Activated CD4-positive, CD25-positive, alpha-beta regulatory T cell (primary cell): ENCODE data around the gene OR2AG2.
"Not testable (repeated sequence)": the region's sequence is repeated elsewhere in the genome, so short reads cannot be mapped to it uniquely, and the experiment has no call there.

Experiments used
- DNase-seq, 4 experiments: peaks; one replicate each; lab custom pipeline; 2025; lab: John Stamatoyannopoulos, UW

Gene OR2AG2, protein sequence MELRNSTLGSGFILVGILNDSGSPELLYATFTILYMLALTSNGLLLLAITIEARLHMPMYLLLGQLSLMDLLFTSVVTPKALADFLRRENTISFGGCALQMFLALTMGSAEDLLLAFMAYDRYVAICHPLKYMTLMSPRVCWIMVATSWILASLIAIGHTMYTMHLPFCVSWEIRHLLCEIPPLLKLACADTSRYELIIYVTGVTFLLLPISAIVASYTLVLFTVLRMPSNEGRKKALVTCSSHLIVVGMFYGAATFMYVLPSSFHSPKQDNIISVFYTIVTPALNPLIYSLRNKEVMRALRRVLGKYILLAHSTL

DNA sequence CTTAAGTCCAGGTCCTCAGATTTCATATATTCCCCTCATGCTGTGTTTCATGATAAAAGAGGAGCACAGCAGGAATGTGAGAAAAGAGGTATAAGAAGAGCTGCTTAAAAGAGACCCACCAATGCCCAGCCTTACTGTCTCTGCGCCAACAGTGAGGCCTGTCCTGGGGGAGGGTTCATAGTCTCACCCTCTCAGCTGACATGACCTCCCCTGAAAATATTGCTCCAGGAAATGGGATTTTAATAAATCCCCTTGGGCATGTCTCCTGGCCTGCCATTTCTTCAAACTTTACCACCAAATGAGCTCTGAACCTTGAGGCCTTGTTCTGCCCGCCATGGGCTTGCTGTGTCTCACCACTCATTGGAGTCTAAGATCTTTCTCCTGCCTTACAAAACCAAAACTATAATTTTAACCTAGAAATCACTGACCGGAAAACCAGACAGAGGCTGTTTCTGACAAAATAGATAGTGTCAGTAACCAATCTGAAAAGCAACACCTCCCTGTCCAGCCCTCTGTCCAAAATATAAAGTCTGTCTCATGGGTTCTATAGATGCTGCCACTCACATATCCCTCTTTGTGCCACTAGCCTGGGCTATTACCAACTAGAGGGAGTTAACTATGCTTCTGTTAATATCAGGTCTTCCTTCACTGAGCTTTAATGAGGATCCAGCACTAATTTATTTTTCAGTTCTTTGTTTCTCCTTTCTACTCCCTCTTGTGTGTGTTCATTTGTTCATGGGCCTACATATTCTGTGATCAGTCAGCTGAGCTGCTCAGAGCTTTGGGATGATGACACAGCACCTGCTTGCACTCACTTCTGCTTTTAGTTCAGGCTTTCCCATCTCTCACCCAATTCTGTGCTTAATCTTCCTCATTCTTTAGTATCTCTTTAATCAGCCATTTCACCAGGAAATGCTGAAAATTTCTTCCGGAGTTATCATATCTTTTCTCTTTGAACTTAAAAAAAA, at the start of gene OR2AG2:
Gene OR2AG2, minus strand, starts transcription at position 51 of the 968 bp plus-strand sequence. CDS start 3,019 bp downstream, outside the sequence.
- no peak for DNase-seq

DNA sequence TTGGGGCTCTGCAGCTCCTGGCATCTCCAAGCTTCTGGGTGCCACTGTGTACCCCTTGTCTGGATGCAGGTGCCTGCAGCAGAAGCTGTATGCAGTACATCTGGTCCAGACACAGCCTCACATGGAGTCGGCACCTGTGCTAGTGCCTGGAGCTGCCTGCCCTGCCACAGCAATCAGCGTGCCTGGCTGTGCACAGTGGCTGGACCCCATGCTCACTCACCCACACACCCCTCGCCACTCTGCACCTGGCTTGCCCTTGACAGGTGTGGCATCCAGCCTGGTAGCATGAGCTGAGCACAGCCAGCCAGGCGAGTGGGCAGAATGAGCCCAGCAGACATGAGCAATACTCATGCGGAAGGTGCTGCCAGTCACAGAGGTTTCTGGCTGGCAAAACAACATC, 47.2 kb upstream of the OR2AG2 start:
- DNase-seq, result no peak

DNA sequence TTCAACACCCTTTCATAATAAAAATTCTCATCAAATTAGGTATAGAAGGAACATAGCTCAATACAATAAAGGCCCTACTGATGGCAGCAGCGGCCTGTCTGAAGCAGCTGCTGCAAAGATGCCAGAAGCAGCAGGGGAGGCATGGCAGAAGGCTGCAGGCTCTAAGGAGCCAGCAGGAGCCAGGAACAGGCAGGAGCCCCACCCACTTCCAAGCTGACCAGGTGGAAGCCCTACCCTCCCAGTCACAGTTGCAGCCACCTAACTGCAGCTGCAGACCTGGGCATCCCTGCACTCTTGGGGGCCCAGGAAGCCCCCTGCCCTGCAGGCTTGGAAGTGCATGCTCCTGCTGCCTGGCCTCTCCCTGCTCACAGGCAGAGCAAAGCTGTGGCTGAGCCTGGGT, 45.9 kb upstream of the OR2AG2 start:
- no peak for DNase-seq

DNA sequence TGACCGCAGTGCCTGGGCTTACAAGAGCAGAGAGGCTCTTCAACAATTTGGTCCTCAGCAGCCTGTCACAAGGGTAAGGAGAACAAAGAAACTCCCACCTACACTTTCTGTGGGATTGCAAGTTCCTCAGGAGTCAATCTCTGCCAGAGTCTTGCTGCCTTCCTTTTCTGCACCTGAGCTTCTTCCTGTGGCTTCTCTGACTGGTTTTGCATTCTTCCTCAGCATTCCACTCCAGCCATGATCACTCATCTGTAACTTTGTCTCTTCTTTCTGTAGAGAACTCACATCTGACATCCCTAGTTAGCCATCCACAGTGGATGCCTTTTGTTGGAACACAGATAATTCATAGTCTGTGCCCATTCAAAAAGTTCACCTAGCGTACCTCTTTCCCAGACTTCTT, 41.9 kb upstream of the OR2AG2 start:
- no peak for DNase-seq

DNA sequence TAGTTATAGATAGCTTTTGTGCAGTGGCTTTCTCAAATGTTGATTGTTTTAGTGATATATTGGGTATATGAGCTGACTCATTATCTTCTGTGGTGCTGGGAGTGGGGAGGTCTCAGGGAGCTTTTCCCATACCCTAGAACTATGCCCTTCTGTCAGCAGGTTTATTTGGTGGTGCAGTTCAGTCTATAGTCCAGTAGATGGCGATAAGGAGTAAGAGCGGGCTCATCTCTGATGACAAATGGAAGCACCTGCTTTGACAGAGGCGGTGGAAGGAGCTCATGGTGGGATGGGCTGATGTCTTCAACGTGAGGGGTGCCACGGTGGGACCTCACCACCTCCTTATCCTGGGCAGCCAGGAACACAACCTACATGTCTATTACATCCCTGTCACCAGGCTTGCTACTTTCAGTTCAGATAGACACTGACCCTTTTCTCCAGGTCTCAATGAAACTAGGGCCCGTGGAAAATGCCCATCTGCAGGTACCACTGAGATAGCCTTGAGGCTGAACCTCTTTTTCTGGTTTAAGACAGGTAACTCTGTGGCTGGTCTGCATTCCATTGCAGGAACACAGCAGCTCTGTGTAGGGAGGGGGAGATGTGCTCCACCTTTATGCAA, 40.7 kb upstream of the OR2AG2 start:
- DNase-seq, result no peak

DNA sequence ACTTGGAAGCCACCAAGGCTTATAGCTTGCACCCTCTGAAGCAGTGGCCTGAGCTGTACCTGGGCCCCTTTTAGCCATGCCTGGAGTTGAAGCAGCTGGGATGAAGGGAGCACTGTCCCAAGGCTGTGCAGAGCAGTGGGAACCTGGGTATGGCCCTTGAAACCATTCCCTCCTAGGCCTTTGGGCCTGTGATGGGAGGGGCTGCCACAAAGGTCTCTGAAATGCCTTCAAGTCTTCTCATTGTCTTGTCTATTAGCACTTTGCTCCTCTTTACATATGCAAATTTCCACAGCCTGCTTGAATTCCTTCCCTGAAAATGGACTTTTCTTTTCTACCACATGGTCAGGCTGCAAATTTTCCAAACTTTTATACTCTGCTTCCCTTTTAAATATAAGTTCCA, 29.3 kb upstream of the OR2AG2 start:
- DNase-seq, result not testable (repeated sequence)

DNA sequence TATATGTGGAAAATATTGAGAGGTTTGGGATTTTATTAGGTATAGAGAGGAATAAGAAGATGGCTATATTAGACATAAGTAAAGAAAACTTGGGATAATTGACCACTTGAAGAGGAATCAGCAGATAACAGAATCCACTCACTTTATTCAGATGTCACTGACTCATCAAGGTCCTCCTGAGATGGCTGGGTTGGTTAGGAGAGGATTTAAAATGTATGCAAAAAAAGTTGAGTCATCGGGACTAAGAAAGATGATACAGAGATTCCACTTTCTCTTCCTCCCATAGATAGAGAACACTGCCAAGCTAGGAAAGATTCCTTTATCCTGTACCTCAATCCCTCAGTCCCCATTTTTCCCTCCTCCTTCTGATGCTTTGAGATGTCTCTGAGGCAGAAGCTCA, 27.6 kb upstream of the OR2AG2 start, which contains the start of gene OR6A2:
Gene OR6A2, minus strand, starts transcription at position 288 of the 400 bp plus-strand sequence. CDS start 3,981 bp downstream, outside the sequence.
- no peak for DNase-seq

DNA sequence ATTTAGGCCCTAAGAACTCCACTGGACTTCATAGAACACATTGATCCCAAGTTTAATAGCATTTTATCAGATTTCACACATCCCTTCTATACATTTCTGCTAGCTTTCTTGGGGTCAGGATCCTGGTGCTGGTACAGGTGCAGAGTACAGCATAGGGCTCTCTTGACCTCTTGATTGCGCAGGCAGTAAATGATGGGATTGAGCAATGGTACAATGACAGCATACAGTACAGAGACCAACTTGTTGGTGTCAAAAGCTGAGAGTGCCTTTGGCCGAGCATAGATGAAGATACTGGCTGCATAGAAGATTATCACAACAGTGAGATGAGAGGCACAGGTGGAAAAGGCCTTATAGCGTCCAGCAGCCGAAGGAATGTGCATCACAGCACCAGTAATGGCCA, 22.9 kb upstream of the OR2AG2 start:
- no peak for DNase-seq

DNA sequence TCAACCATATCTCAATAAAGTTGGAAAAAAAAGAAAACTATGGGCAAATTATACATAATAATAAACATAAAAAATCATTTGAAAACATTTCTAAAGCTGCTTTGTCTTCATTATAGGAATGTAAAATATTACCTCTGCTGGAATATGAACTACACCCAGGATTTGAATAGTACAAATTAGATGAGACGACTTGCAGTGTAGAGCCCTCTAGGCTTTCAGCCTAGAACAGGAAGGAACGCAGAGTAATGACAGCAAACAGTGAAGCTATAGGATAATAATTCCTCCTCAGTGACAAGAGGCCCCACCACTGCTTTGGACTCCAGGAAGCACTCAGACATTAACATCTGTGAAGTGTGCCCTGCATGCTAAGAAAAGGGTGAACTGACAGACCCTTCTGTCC, 18.8 kb upstream of the OR2AG2 start:
- no peak for DNase-seq

DNA sequence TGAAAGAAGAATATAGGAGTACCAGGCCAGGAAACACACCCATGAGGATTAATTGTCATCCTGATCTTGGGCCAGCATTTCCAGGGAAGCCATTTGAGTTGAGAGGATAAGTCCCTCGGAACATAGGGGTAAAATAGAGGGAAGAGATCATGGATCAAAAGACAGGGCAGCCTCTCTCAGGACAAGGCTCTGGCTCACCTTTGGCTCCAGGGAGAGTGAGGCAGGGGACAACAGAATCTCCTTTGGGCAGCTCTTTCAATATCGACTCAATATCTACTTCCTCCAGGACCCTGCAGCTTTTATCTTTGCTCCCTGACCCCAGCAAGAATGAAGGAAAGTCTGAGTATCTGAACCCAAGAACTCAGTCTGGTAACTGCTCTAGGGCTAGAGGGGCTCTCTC, 10.9 kb upstream of the OR2AG2 start, which contains the start of gene OR2AG1:
Gene OR2AG1, plus strand, starts transcription at position 301 of the 400 bp plus-strand sequence. CDS start 2,018 bp downstream, outside the sequence.
- DNase-seq, result no peak

DNA sequence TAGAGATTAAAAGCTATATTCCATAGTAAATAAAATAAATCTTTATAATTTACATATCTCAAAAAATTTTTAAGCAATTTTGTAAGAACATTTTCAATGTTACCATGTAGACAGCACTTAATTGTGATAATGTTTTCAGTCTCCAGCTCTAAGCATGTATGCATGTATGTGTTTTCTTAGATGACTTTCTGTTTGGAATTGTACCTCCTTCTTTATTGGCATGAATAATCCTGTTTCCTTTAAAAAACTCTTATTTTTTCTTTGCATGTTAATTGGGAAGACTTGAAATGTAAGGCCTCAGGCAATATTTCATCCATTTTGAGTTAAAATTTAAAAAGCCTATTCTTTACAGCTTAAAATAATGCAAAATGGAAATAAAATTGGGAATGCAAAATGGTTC, 9.1 kb upstream of the OR2AG2 start:
- no peak for DNase-seq

DNA sequence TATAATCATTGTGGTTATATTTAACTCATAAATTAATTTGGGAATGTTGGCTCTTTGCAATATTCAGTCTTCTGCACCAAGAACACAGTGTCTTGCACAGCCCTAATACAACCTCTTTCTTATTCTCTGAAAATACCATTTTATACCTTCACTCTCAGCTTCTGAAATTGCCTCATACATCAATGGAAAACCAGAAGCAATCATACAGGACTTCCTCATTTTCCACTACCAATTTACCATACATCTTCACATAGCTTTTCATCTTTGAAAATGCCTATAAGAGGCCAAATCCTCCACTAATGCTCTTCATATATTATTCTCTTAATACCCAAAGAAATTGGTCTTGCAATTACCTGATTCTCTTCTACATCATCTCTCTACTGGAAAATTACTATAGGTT, 6.7 kb upstream of the OR2AG2 start:
- no peak for DNase-seq

DNA sequence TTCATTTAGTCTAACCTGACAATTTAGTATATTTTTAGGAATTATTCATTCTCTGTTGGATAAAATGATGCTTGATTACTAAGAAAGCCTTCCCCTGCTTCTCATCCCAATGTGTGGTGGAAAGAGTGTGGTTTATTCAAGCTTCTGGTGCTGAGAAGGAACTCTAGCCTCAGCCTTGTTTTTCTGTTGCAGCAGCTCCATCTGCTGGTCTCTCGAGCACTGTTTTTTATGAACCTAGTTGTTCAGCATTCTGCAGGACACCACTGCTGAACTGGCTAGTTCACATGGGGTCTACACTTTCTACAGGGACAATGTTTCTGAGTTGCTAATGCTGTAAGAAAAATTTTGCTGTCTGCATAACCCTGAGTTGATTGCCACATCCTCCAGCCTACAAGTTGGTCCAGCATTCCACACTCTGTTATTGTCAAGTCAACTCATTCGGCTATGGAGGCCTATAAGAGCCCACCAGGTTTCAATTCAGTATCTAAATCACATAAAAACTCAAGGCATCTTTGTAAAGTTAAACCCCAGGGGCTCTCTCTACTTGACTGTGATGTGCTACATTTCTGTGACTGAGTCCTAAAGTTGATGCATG, 14.3 kb downstream of the OR2AG2 start:
- peak in 3 of 4 experiments; percentile 24 to 28 (median 26) for DNase-seq

DNA sequence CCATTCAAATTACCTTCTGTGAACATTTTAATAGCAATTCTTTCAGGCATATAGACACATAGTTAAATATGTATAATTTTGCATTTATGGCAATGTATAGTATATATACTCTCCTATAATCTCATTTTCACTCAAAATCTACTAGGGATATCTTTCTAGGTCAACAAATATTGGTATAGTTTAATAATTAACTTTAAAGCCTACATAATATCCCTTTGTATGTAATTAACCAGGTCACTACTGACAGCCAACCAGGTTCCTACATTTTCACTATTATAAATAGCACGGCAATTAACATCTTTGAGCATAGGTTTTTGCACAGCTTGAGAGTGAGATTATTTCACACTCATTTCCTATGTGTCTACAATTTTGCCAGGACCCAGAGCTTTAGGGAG, 15.8 kb downstream of the OR2AG2 start:
- no peak for DNase-seq

DNA sequence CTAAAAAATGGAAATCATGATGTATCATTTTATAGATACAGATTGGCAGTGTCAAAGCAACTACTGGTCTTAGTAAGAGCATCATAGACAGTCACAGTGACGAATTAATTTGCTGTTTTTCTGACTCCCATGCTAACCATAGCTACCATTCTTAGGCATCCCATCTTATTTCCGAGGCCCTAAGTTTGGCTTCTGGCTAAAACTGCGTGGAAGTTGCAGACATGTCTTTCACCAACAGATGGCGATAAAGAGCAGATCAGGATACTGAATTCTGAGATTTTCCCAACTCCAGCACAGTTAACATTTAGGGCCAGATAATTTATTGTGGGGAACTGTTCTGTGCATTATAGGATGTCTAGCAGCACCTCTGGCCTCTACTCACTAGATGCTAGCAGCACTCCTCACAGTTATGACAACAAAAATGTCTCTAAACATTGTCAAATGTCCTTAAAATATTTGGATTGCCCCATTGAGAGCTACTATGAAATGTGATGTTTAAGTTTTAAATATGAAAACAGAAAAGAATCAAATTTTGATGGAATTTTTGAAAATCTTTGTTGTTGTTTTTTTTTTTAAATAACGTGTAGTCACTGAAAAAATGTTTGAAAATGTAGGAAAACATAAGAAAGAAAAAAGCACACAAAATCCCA, 16.3 kb downstream of the OR2AG2 start:
- no peak for DNase-seq

DNA sequence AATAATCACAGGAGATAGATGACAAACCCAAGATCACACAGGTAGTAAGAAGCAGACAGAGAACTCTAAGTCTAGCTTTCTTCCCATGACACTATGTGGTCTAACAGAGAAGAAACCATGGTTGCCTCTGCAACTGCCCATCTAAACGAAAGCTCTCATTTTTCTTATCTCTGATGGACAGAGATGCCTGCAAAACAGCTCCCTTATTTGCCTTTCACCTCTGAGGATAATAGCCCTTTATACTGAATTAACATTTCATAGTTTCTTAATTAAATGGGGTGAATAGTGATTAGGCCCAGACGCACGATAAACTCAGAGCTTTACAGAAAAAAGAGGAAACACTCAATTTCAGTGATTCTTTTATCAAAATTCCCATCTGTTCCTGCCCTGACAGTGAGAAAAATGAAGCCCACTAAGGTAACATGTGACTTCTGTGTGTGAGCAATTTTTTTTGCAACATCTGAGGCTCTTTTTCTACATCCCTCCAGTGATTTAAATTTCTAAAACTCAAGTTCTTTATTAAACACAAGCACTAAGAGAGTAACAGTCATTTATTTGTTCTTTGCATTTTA, 24.6 kb downstream of the OR2AG2 start:
- no peak for DNase-seq

DNA sequence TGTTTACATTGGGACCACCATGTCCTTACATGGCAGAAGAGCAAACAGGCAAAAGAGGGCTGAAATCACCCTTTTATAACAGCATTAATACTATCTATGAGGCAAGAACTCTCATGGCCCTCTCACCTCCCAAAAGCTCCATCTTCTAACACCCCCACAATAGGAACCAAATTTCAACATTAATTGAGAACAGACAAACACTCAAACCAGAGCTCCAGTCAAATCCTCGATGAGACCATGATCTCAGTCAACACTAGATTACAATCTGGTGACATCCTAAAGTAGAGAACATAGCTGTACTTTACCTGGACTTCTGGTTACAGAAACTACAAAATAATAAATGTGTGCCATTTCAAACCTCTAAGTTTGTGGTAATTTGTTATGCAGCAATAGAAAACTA, 25.1 kb downstream of the OR2AG2 start:
- no peak for DNase-seq

DNA sequence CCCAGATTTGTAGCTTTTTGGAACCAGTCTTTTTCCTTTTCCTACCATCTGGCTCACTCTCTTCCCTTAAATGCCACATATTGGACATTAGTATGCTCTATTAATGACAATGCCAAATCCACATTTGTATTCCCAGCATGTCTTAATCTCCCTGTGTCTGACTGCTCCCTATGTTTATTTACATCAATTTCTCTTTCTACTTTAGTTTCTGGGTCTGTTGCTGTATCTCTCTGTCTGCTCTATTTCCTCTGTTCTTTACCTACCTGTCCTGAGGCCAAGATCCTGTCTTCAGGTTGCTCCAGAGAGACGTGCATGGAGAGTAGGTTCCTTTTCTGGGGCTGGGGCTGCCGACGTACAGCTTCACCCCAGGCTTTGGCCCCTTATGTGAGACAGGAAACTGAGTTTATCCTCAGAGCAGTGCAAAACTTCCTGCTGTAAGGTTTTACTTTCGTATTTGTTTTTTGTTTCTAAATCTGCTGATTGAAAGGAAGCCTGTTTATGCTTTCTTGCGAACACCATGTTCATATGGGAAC, 25.6 kb downstream of the OR2AG2 start:
- peak in 1 of 4 experiments; percentile 12 for DNase-seq

DNA sequence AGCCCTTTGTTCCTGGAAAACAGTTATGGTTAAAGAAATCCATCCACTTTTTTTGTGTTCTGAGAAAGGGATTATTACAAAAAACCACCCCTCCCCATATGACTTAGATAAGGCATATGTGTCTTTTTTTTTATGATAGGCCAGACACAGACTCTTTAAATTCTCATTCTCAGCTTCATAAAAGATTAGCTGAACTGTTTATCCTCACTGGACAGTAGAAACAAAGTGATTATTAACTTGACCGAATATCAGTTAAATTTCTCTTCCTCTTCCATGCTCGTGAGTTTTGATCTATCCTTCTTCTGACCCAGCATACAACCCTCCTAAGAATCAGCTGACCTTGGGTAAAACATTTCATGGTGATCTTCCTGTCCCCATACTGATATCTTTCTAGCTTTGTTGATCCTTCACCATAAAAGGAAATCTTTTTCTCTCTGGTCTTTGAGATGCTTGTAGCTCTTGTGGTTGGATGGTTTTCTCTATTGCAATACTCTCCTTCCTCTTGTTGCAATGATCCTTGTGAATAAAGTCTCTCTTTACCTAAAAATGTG, 26.2 kb downstream of the OR2AG2 start:
- no peak for DNase-seq

DNA sequence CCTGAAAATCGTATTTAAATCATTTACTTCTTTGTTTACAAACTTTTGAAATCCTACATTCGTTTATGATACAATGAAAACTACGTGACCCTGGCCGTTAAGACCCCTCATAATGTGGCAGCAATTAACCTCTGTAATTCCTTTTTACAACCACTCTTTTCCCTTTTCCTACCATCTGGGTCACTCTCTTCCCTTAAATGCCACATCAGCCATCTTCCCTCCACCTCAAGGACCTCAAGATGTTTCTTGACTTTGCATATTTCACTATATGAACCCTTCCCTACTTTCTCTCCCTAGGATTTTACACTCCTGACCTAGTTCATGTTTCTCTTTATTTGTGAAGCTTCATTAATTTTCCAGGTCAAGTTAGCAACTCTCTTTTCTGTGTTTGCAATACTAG, 26.8 kb downstream of the OR2AG2 start:
- DNase-seq, result no peak
